Occipital lobe (tissue), 2 donors: ENCODE measurements around the gene EVA1C. TPM values are rescaled to one million over a fixed set of nuclear protein-coding genes. Genes with fewer than 3 reads are reported as not detected.
A peak's percentile ranks its signal among the peaks of the same experiment; 100 is the strongest.
"Not testable (repeated sequence)": the region's sequence is repeated elsewhere in the genome, so short reads cannot be mapped to it uniquely, and the experiment has no call there.

Source experiments
- DNase-seq: peaks from one replicate; lab custom pipeline; 2025; lab: John Stamatoyannopoulos, UW
- total RNA-seq: library from RNA; depleted of rRNA; stranded (reverse); fragments of >200 nt; gene quantifications from one replicate; pipeline ENCODE4 v1.2.3, GENCODE V29; 2014

EVA1C gene
- total RNA-seq = 5.6 TPM

- peak; percentile 41 for DNase-seq
Observed at GRCh38 chr21:32412162-32413014, at the start of gene EVA1C. TSS of gene EVA1C (plus strand) at chr21:32412706. CDS start at chr21:32412854, 148 bp downstream.

- DNase-seq = no peak
Observed at GRCh38 chr21:32364387-32364786, 48.1 kb upstream of the EVA1C start.

- no peak for DNase-seq
Observed at GRCh38 chr21:32364796-32365195, 47.7 kb upstream of the EVA1C start.

GRCh38 chr21:32366191-32366590 lies 46.3 kb upstream of the EVA1C start:
- no peak for DNase-seq

GRCh38 chr21:32367158-32367557 lies 45.3 kb upstream of the EVA1C start:
- DNase-seq = no peak

- no peak for DNase-seq
Observed at GRCh38 chr21:32368386-32368785, 44.1 kb upstream of the EVA1C start.

- not testable (repeated sequence) for DNase-seq
Observed at GRCh38 chr21:32368961-32369360, 43.5 kb upstream of the EVA1C start.

DNA sequence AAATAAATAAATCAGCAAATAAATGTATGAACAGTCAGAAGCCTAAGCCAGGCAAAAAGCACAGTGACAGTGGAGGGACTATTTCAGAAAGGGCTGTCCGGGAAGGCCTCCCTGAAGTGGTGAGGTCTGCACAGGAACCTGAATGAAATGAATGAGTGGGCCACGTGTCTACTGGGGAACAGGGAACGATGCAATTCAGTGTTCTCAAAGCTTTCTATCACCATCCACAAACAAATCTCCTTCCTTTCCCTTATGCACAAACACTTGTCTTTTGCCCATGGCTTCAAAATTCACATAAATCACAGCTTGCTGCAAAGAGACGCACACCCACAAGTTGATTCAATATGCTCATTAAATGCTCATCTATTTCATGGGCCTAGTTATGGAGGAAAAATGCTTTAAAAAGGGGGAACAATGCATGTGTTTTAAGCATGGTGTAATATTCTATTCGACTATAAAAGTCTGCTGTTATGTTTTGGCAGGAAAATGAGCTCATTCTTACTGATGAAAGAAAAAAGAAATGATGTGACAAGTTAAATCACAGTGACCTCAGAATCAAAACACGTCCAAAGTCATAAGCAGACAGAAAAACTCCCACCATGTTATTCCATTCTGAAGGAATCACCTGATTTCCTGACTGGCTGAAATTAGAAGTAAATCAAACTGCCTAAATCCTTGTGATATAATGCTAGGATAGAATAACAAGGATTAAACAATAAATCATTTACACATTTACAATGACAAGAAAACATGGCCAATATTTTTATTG lies 41.3 kb upstream of the EVA1C start:
- no peak for DNase-seq

GRCh38 chr21:32371913-32372314 lies 40.6 kb upstream of the EVA1C start:
- DNase-seq = no peak

DNA sequence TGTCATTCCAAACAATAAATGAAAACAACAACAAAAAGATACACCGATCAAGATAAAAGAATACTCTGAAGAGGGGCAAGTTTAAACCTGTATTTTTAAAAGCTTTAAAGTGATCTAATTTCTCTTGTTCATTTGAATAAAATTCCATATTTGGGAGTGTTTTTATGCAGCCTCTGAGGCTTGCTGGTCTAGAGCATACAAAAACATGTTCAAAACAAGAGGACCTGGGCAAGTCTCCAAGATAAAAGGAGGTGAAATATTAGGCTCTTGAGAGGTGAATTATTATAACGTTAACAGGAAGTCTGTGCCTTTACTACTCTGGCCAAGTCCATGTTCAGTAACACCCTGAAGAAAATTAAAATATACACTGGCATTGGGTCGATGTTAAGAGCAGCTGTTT lies 39.8 kb upstream of the EVA1C start:
- DNase-seq = no peak

DNA sequence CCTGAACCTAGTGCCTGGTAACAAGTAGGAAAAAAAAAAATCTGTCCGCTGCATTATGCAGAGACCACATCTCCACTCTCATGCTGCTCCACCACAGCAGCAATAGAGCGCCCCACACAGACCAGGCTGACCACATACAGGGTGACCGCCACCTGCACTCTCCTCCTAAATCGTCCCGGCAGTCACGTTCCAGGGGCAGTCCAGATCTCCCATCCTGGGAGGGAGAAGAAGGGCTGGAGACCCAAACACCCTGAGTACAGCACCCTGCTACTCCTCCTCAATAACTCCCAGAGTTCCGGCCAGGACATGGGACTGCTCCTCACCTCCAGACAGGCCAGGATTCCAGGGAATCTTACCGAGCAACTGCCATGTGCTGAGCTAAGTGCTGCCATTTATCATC lies 35.0 kb upstream of the EVA1C start:
- DNase-seq = no peak

DNA sequence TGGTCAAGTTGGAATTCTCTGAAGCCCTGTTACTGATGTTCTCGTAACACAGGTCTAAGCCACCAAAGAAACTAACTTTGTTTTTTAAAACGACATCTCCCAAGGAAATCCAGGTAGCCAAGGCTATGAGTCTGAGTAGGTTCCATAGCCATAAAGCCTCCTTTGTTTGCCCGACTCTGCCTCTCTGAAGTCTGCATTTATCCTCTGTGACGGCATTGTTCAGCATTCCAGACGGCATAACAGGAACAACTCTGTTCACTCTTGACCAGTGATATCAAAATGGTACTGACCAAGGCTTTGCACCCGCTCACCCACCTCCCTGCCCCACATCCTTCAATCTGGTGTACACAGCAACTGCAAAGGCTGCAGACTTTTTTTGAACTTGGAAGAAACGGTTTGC lies 34.5 kb upstream of the EVA1C start:
- DNase-seq = no peak

DNA sequence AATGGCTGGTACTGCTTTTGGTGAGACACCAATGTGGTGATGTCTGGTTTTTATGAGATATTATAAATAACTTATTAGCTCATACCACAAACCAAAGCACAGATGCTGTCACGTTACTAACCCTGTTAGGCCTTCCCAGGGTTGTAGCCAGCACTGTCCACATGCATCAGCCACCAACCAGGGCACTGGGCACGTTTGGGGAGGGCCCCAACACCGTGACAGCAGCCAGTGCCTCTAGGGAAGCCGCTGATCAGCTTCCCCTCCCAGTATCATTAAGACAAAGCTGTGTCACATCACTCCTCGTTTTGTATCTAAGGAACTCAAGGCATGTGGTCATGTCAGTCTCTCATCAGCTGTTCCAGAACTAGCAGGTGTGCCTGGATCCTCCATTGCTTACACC lies 33.5 kb upstream of the EVA1C start:
- no peak for DNase-seq

GRCh38 chr21:32380940-32381339 lies 31.6 kb upstream of the EVA1C start:
- DNase-seq = no peak

DNA sequence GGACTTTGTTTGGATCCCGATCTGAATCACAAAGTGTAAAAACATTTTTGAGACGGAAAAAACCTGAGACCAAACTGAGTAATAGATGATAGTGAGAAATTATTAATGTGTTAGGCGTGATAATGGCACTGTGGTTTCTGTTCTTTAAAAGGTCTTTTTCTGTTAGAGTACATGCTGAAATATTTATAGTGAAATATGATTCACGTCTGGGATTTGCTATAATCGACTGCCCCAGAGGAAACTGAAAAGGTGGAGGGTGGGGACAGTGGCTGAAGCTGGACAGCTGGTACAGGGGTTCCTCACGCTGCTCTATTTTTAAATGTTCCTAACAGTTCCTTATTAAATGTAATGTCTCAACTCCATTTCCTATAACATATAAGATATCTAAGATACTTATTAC lies 30.9 kb upstream of the EVA1C start:
- no peak for DNase-seq

GRCh38 chr21:32382108-32382644 lies 30.3 kb upstream of the EVA1C start:
- no peak for DNase-seq

- DNase-seq = no peak
Observed at GRCh38 chr21:32383812-32384211, 28.7 kb upstream of the EVA1C start.

GRCh38 chr21:32386195-32386870 lies 26.2 kb upstream of the EVA1C start:
- no peak for DNase-seq

- no peak for DNase-seq
Observed at GRCh38 chr21:32387151-32387550, 25.4 kb upstream of the EVA1C start.

- DNase-seq = no peak
Observed at GRCh38 chr21:32388306-32388705, 24.2 kb upstream of the EVA1C start.

DNA sequence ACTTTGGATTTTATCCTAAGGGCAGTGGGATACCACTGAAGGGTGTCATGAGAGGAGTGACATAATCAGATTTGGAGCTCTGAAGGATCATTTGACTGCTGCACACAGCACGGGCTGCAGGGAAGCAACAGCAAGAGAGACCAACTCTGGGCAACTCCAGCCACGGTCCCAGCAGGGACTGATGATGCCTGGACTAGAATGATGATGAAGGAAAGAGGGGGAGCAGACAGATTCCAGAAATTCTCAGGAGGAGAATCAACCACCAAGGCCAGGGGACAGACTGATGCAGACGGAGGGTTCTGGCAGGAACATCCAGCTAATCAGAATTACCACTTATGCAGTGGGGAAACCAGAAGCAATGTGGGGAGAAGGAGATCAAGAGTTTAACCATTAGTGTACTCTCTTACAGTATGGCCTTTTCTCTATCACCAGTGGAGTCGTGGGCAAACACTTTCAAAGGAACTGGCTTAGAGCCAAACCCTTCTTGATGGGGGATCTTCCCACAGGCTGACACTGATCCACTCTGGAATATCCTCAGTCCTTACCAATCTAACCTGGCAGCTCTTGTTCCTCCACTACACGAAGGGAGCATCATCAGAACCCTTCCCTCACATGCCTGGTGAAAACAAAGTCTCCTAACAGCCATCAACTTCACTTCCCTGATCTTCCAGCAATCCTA lies 23.0 kb upstream of the EVA1C start:
- no peak for DNase-seq
